Ishikawa (cell line): Measurements from ENCODE around the gene SMIM26.

Experiments
- CEBPB ChIP-seq: IDR thresholded peaks from 2 replicates; pipeline ENCODE4 v1.6.1; 2012
- CREB1 ChIP-seq: IDR thresholded peaks from 2 replicates; pipeline ENCODE4 v1.6.1; 2012; ENCODE audit warnings: low read depth
- EGR1 ChIP-seq: IDR thresholded peaks from 2 replicates; pipeline ENCODE4 v1.6.1; 2012
- EP300 ChIP-seq: IDR thresholded peaks from 2 replicates; pipeline ENCODE4 v1.6.1; 2012; ENCODE audit warnings: borderline replicate concordance
- FOXM1 ChIP-seq: IDR thresholded peaks from 2 replicates; pipeline ENCODE4 v1.6.1; 2012; ENCODE audit warnings: low read depth, borderline replicate concordance
- MAX ChIP-seq: IDR thresholded peaks from 2 replicates; pipeline ENCODE4 v1.6.1; 2012
- NFIC ChIP-seq: IDR thresholded peaks from 2 replicates; pipeline ENCODE4 v1.6.1; 2012
- RAD21 ChIP-seq: IDR thresholded peaks from 2 replicates; pipeline ENCODE4 v1.6.1; 2012; ENCODE audit warnings: low read depth
- REST ChIP-seq: IDR thresholded peaks from 2 replicates; pipeline ENCODE4 v1.6.1; 2012; ENCODE audit warnings: low read depth, mild to moderate bottlenecking
- TAF1 ChIP-seq: IDR thresholded peaks from 2 replicates; pipeline ENCODE4 v1.6.1; 2012; ENCODE audit warnings: low read depth, mild to moderate bottlenecking
- TCF12 ChIP-seq: IDR thresholded peaks from 2 replicates; pipeline ENCODE4 v1.6.1; 2012; ENCODE audit warnings: low read depth
- TEAD4 ChIP-seq: IDR thresholded peaks from 2 replicates; pipeline ENCODE4 v1.6.1; 2012
- USF1 ChIP-seq: IDR thresholded peaks from 2 replicates; pipeline ENCODE4 v1.6.1; 2012
- YY1 ChIP-seq: IDR thresholded peaks from 2 replicates; pipeline ENCODE4 v1.6.1; 2012; ENCODE audit warnings: low read depth
- ZBTB7A ChIP-seq: IDR thresholded peaks from 2 replicates; pipeline ENCODE4 v1.6.1; 2012; ENCODE audit warnings: low read depth

The SMIM26 gene

GRCh38 chr20:18527836-18528235, 39.4 kb upstream of the SMIM26 start:
- TF ChIP-seq ZBTB7A: no peak
- no peak for TF ChIP-seq CEBPB
- no peak for TF ChIP-seq EGR1
- TF ChIP-seq TAF1: no peak
- no peak for TF ChIP-seq NFIC
- no peak for TF ChIP-seq EP300
- TF ChIP-seq FOXM1: no peak
- no peak for TF ChIP-seq REST
- no peak for TF ChIP-seq USF1
- TF ChIP-seq YY1: no peak
- no peak for TF ChIP-seq RAD21
- TF ChIP-seq TCF12: no peak
- TF ChIP-seq CREB1: no peak
- TF ChIP-seq MAX: no peak
- TF ChIP-seq TEAD4: no peak

GRCh38 chr20:18529041-18529440, 38.2 kb upstream of the SMIM26 start:
- no peak for TF ChIP-seq ZBTB7A
- TF ChIP-seq CEBPB: no peak
- no peak for TF ChIP-seq CREB1
- TF ChIP-seq REST: no peak
- TF ChIP-seq EP300: no peak
- TF ChIP-seq TEAD4: no peak
- no peak for TF ChIP-seq MAX
- no peak for TF ChIP-seq EGR1
- TF ChIP-seq FOXM1: no peak
- no peak for TF ChIP-seq TCF12
- no peak for TF ChIP-seq USF1
- no peak for TF ChIP-seq NFIC
- TF ChIP-seq RAD21: no peak
- TF ChIP-seq TAF1: no peak
- TF ChIP-seq YY1: no peak

- TF ChIP-seq CREB1: no peak
- no peak for TF ChIP-seq NFIC
- no peak for TF ChIP-seq REST
- no peak for TF ChIP-seq MAX
- no peak for TF ChIP-seq TAF1
- no peak for TF ChIP-seq TEAD4
- TF ChIP-seq RAD21: no peak
- TF ChIP-seq CEBPB: no peak
- TF ChIP-seq TCF12: no peak
- no peak for TF ChIP-seq EP300
Observed at GRCh38 chr20:18532626-18533025, 34.6 kb upstream of the SMIM26 start.

- TF ChIP-seq FOXM1: no peak
Observed at GRCh38 chr20:18533491-18533890, 33.7 kb upstream of the SMIM26 start.
